ENCODE results near the gene ERCC5.

ERCC5 gene

GRCh38 chr13:102881819-102882686 lies 36.2 kb downstream of the ERCC5 start:
- DNase-seq (ENCODE audit: low read depth, low spot score): no peak

DNA sequence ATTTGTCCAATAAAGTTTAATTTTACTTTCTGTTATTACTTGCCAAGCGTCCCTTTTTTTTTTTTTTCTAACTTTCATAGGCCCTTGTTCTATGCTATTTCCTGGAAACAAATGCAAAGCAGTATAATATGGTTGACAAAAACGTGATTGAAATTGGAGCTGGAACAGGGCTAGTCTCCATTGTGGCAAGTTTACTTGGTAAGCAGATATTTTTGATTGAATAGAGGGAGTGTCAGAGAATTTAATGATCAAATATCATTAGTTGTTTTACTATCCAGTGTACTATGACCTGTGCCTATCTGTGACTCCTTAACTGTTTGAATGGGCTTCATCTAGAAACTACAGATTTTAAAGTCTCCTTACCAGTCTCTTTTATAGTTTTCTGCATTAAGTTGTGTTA lies 46.7 kb downstream of the ERCC5 start:
- DNase-seq (ENCODE audit: low read depth, low spot score): no peak

GRCh38 chr13:102897371-102898138 lies 51.7 kb downstream of the ERCC5 start:
- no peak for DNase-seq (ENCODE audit: low read depth, low spot score)

DNA sequence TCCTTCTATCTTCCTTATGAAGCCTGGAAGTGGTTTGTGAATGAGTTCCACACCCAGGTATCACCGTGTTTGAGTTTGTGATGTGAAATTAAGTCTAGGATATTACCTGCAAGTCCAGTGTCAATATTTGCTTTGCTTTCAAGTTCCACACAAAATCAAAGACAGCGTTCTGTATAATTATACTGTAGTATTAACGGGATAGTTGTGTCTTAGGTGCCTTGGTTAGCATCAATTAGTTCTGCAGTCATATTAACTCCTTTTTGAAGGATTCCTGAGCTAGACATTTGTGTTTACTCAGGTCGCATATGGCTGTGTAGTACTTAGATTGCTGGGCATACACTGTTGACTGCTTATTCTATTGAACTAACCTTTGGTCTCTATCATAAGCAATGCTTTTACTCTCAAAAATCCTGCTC lies 54.4 kb downstream of the ERCC5 start:
- DNase-seq (ENCODE audit: low read depth, low spot score): no peak

DNA sequence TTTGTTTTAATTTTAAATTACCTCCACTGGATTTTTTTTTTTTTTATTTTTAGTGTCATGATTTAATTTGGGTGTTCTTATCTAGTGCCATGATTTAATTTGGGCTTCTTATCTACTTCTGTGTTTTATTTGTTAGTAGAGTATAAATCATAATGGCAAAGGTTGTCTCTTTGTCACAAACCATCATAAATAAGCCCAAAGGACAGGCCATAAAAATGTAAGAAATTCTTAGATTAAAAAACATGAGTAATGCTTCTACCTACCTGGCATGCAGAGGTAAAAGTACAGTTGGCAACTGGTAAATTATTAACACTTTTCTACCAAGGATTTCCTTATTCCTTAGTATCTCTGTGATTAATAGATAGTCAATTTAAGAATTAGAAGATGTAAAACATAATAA lies 55.2 kb downstream of the ERCC5 start:
- DNase-seq (ENCODE audit: low read depth, low spot score): no peak

DNA sequence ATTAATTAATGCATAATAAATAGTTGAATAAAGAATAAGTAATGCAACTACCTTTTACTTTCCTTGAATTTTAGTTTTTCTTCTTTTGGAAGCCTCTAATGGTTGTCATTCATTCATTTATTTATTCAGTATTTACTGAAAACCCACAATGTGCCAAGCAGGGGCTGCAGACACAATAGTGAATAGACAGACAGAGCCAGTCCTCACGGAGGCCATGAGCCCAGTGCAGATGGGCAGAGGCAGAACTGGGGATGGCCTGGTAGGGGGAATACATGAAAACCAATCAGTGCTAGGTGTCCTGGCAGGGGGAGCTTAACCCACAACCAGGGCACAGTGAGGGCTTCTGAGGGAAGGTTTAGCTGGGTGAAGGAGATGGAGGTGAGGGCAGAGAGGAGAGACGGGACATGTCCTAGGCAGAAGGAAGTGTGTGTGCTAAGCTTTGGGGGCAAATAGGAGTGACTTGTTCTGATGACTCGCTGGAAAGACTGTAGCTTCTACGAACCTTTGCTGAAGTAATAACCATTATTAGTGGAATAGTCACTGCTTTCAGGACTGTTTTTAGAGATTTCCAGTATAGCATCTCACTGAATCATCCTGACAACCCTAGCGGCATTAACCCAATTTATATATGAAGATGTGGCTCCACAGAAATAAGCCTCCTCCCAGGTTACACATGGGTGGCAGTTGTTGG lies 55.9 kb downstream of the ERCC5 start:
- no peak for DNase-seq (ENCODE audit: low read depth, low spot score)

- no peak for DNase-seq (ENCODE audit: low read depth, low spot score)
These were observed 57.0 kb downstream of the ERCC5 start for GRCh38 chr13:102902789-102903347.

GRCh38 chr13:102903659-102904407 lies 58.0 kb downstream of the ERCC5 start:
- no peak for DNase-seq (ENCODE audit: low read depth, low spot score)

DNA sequence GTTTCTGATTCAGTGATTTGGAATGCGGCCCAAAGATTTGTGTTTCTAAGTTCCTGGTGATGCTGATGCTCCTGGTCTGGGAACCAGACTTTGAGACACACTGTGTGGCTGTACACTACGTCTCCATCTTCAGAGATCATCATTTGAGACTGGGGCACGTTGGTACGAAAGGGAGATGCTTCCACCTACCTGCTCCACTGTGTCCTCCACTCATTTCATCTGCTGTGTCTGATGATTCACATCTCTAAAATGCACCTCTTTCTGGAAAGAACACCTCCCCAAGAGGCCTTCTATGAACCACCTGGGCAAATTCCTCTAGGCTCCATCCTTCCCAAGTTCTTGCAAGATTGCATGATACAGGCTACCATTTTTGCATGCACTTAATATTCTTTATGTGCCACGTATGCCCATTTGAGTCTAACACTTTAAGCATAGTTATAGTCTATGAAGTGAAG lies 58.6 kb downstream of the ERCC5 start:
- no peak for DNase-seq (ENCODE audit: low read depth, low spot score)

DNA sequence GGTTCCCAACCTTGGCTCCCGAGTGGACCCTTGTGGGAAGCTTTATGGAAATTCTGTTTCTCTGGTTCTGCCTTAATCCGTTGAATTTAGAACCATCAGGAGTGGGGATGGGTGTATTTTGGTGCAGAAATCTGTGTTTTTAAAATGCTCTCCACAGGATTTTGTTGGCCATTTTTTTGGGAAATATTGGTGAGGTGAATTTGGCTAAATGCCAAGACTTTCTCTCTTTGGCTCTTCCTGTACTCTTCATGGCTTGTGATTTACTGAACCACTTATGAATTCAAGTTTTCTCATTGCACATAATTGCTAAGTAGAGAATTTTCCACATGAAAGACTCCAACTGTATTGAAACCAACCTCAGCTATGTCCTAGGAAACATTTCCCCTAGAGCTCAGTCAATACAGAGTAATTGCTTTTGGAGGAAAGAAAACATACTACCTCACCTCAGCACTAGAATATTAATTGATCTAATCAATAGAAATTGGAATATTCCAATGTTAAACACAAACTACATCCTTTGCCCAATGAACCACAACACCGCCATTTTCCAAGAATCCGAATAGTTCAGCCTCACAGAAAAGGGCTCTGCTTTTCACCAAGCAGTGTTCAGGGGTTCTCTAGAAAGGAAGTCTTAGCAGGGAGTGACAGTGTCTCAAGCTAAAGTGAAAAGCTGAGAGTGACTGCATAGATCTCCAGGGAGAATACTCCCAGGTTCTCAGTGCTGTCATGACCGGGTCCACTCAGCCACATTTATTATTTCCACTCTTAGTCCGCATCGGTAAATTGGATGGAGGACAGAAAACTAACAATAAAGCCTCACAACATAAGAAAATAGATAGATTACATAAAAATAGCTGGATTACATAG lies 60.3 kb downstream of the ERCC5 start:
- DNase-seq (ENCODE audit: low read depth, low spot score): no peak

- no peak for DNase-seq (ENCODE audit: low read depth, low spot score)
These were observed 61.4 kb downstream of the ERCC5 start for GRCh38 chr13:102907016-102907756.

DNA sequence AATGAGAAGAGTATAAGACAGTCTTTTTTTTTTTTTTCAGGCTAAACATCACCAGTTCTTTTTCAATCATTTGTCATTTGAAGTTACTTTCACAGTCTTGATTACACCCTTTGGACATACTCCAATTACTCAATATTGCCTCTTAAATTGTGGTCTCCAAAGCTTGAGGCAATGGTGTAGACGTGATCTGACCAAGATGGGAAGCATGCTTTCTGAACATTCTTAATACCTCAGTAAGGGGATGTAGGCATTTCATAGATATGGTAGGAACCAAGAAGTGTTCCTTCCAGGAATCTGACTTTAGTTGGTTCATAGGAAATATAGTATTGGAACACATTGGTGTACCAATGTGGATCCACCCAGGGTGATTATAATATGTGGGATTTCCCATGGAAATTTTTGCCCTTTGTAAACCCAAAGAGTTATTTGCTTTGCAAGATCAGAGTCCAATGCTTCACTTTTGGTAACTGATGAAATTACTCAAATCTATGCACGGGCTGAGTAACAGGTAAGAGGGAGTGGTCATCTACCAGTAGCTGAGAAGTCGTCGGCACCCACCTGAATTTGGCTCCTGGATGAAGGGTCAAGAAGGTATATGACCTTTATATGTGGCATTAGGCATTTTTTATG lies 62.2 kb downstream of the ERCC5 start:
- no peak for DNase-seq (ENCODE audit: low read depth, low spot score)

DNA sequence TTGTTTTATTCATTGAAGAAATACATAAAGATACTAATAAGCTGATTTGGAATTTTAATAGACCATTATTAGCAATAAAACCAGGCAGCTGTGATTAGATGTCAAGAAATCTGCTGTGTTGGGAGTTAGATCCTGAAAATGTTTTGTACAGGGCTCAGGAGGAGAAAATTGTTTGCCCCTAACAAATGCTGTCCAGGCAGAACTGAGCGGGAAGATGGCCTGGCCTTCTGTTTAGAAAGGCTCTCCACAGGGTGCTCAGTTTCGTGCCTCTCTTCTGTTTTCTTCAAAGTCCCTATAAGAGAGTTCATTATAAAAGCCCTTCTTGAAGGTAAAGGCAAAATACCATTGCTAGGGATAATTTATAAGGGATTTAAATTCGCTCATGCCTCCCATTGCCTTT lies 64.1 kb downstream of the ERCC5 start:
- DNase-seq (ENCODE audit: low read depth, low spot score): no peak

GRCh38 chr13:102911336-102911735 lies 65.5 kb downstream of the ERCC5 start:
- DNase-seq (ENCODE audit: low read depth, low spot score): no peak

DNA sequence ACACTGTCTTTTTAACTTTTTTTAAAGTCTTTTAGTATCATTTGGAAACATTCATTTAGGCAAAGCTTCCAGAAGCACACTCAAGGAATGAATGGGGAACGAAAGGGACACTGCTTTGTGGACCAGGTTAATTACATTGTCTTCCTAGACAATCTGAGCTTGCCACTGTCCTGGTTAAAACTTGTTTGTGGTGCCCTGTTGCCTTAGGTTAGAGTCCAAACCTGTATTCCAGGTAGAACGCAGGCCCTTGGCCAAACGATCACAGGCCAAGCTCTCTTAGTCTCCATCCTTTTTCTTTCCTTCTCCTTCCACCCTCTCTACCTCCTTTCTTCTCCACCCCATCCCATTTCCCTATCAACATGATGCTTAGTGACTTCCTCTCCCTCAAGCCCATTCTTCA lies 66.8 kb downstream of the ERCC5 start:
- DNase-seq (ENCODE audit: low read depth, low spot score): no peak

DNA sequence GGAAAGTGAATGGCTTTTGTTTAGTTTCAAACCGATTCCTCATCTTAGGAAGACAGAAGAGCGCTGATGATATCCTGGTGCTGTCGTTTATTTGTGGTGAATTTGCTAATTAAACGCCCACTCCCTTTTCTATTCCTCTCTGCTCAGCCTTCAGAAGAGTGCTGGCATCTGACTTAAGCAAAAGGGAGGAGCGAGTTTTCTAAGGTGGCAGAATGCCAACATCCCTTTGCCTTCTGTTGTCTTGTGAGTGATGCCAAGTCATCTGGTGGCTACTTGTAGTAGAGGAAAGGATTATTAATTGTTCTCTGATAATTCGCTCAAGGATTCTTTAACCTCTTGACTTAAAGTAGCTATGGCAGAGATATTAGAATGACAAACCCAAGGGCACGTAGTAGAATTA lies 68.1 kb downstream of the ERCC5 start:
- DNase-seq (ENCODE audit: low read depth, low spot score): no peak

GRCh38 chr13:102914339-102914930 lies 68.6 kb downstream of the ERCC5 start:
- no peak for DNase-seq (ENCODE audit: low read depth, low spot score)

DNA sequence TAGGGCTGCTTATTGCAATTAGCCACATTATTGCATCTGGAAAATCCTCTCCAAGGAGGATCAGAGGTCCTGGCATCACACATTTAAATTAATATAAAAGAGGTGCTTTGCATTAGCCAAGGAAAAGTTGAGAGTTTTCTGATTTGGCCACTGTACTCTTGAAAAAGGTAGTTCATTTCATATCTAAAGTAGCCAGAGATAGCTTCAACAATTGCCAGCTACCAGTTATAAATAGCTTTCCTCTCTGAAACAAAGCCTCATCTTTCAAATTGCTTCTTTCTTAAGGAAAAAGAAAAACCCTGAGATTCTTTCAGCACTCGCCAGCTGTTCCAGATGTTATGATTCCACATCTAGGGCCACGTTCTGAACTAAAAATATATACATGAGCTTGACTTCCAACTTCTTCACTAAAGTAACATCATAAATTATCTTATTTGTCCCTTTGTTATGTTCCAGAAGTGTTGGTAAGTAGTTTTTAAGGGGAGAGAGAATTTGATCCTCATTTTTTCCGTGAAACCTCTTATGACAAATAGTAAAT lies 69.6 kb downstream of the ERCC5 start:
- DNase-seq (ENCODE audit: low read depth, low spot score): no peak
